ENCODE measurements around the gene MEF2C.
"Not testable (repeated sequence)": the region's sequence is repeated elsewhere in the genome, so short reads cannot be mapped to it uniquely, and the experiment has no call there.

MEF2C gene

DNA sequence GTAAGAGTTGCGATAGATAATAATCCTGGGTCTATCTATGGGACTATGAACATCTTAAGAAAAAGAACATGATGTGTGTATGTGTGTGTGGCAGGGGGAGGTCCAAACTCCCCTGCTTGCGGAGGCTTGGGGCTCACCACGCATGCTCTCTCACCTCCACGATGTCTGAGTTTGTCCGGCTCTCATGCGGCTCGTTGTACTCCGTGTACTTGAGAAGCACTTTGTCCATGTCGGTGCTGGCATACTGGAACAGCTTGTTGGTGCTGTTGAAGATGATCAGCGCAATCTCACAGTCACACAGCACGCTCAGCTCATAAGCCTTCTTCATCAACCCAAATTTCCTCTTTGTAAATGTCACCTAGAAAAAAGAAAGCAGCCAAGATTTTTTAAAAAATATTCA, 78.5 kb downstream of the MEF2C start:
- DNase-seq (ENCODE audit: insufficient read length, low spot score) (no peak), FAIRE-seq (no peak)
- no peak for TF ChIP-seq POLR2A (IDR thresholded peaks at IDR 0.05; ENCODE audit: low read depth, low read length)

DNA sequence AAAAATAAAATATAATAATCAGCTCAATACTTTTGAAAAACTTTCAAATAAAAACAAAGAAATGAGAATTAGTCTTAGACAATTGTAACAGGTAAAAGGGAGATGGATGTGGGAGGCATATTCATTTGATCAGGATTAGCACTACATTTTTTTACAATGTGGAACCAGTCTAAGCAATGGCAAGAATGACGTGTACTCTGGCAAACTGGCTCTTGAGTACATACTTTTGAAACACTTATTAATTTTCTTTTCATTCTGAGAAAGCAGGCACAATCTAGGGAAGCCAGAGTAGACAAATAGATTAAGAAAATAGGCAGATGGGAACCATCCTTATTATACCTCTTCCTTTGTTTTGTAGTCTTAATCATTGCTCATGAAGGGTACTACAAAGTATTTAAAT, 79.7 kb downstream of the MEF2C start:
- no peak for TF ChIP-seq POLR2A (IDR thresholded peaks at IDR 0.05; ENCODE audit: low read depth, low read length)
- FAIRE-seq (no peak), DNase-seq (ENCODE audit: insufficient read length, low spot score) (no peak)

DNA sequence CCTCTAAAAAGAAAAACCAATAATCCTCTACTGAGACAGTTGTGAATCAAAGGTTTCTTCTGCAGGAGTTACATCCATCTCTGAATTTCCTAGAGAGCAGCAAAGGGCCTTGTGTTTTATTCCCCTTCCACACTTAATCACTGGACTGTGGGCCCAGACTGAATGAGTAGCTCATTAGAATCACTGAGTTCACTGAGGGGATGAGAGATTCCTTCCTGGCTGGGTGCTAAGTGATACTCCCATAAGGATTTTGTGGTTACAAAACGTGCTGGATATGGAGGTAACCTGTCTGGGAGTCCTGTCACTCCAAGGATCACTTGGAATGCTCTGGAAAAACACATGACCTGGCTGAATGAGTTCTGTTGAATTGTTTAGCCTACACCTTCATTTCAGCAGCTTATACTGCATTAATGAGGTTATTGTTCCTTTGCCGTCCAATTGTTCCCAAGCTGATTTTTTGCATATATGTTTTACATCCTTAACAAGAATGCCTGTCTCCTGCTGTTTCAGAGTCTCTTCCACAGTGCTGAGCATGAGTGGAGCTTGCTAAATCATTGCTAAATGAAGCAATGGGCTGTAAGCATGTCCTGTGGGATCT, 82.9 kb downstream of the MEF2C start:
- TF ChIP-seq POLR2A (IDR thresholded peaks at IDR 0.05; ENCODE audit: low read depth, low read length) = no peak
- FAIRE-seq (no peak), DNase-seq (ENCODE audit: insufficient read length, low spot score) (no peak)

DNA sequence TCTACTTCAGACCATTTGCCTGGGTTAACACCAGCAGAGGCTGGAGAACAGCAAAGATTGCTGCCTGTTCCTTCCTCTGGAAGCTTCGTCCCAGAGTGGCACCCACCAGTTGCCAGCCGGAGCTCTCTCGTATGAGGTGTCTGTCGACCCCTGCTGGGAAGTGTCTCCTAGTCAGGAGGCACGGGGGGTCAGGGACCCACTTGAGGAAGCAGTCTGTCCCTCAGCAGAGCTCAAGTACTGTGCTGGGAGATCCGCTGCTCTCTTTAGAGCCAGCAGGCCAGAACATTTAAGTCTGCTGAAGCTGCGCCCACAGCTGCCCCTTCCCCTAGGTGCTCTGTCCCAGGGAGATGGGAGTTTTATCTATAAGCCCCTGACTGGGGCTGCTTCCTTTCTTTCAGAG, 84.1 kb downstream of the MEF2C start:
- FAIRE-seq = not testable (repeated sequence)

DNA sequence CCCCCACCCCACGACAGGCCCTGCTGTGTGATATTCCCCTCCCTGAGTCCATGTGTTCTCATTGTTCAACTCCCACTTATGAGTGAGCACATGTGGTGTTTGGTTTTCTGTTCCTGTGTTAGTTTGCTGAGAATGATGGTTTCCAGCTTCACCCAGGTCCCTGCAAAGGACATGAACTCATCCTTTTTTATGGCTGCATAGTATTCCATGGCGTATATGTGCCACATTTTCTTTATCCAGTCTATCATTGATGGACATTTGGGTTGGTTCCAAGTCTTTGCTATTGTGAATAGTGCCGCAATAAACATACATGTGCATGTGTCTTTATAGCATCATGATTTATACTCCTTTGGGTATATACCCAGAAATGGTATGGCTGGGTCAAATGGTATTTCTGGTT, 89.2 kb downstream of the MEF2C start:
- not testable (repeated sequence) for FAIRE-seq; DNase-seq (ENCODE audit: insufficient read length, low spot score)

More for the DNA sequence above, 84.1 kb downstream of the MEF2C start:
- not testable (repeated sequence) for DNase-seq (ENCODE audit: insufficient read length, low spot score)

DNA sequence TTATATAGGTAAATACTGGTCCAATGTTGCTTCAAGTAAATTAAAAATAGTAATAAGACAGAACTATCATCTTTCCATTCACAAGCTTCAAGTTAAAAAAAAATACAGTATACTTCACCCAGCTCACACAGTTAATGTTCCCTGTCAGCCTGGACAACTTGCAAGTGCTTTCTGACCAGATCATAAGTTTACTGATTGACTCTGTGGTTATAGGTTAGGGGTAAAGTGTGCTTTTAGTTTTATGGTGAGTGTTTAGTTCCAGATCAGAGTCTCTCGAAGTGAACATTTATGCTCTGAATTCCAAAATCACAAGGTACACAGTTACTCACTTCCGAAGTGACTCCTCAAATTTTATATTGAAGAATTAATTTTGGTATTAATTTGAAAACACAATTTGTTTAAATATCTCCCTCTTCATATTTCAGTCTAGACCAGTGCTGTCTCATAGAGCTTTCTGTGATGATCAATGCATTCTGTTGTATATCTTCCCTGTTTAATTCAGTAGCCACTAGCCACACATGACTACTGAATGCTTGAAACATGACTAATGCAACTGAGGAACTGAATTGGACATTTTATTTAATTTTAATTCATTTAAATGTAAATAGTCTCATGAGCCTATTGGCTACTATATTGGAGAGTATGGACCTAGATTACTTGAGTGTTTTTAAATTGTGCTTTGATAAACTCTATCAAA, 90.7 kb downstream of the MEF2C start:
- FAIRE-seq (no peak), DNase-seq (ENCODE audit: insufficient read length, low spot score) (no peak)
- no peak for TF ChIP-seq POLR2A (IDR thresholded peaks at IDR 0.05; ENCODE audit: low read depth, low read length)

DNA sequence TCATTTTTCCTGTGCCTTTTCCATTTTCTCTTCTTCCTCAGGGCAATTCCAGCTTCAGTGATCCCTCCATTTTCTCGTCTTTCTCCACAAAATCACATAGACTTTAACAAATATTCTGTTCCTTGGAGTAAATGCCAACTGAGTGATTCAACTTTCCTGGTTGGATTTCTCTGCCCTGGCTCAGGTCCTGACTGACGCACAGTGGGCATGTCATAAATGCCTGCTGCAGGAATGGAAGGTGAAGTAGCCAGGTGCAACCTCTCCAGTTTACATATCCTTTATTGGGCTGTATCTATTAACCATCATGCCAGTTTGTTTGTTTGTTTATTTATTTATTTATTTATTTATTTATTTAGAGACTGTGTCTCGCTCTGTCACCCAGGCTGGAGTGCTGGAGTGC, 95.1 kb downstream of the MEF2C start:
- no peak for TF ChIP-seq POLR2A (IDR thresholded peaks at IDR 0.05; ENCODE audit: low read depth, low read length)
- peak; percentile 89 for FAIRE-seq
- no peak for DNase-seq (ENCODE audit: insufficient read length, low spot score)

DNA sequence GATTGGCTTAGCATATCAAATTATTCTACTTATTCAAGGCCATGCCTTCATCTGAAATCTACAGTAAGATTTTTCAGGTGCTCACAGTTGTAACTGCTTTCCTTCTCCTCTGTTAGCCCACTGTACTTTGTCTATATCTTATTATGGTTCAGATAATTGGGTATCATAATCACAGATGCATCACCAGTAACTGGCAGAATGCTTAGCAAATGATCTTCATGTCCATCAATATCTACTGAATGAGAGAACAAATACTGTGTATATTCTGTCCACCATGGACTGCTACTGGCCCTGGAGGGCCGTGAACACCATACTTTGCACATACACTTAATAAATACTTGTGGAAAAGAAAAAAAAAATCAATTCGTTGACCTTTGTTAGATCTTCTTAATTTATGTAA, 96.2 kb downstream of the MEF2C start:
- FAIRE-seq = peak; percentile 41
- no peak for TF ChIP-seq POLR2A (IDR thresholded peaks at IDR 0.05; ENCODE audit: low read depth, low read length)
- no peak for DNase-seq (ENCODE audit: insufficient read length, low spot score)

DNA sequence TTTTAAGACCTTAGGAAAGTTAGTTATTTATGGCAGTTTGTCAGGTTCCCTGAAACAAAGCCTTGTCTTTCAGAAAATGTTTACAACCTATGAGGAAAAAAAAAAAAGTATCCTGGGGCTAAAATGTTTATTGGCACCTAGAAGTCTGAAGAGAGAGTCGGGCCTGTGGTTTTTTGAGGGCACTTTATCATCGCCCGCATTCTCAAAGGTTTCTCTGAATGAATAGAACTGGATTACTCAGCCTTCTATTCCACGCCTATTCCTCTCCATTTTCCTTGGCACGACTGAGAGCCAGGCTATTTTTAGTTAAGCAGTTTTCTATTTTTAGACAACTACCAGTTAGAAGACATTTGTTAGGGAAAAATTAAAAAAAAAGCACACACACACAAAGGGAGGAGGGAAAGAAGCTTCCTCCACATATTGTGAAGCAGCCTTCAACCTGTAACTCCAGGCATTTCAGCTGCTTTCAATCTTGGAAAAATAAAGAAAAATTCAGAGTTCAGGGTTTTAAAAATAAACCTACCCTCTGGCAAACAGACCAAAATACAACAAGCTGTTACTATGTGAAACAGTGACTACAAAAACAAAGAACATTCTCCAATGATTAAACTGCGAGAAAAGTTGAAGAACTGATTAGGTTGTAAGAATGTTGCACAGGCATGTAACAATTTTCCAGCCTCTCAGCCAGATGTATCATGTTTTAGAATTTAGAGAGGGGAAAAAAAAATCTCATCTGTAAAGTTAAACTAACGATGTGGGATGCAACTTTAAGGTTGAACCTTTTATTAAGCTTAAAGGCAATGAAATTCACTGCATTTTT, 97.0 kb downstream of the MEF2C start:
- FAIRE-seq = peak; percentile 97
- no peak for TF ChIP-seq POLR2A (IDR thresholded peaks at IDR 0.05; ENCODE audit: low read depth, low read length)
- no peak for DNase-seq (ENCODE audit: insufficient read length, low spot score)

DNA sequence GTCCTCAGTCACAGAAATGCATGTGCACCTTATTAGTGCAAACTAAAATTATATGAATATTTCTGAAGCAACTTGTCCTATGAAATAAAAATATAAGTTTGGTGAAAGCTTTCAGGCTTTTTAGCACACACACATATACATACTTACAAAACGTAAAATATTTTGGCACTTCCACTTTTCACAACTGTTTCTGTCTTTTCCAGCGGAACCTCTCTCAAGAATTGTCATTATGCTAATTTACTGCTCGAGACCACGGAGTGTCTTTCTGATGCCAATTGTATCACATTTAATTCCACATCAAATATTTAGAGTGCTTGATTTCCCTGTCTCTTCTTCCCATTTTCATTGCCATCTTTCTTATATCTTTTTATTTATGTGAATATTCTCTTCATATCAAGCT, 100.4 kb downstream of the MEF2C start:
- no peak for FAIRE-seq
- DNase-seq (ENCODE audit: insufficient read length, low spot score) = no peak
- TF ChIP-seq POLR2A (IDR thresholded peaks at IDR 0.05; ENCODE audit: low read depth, low read length) = no peak

DNA sequence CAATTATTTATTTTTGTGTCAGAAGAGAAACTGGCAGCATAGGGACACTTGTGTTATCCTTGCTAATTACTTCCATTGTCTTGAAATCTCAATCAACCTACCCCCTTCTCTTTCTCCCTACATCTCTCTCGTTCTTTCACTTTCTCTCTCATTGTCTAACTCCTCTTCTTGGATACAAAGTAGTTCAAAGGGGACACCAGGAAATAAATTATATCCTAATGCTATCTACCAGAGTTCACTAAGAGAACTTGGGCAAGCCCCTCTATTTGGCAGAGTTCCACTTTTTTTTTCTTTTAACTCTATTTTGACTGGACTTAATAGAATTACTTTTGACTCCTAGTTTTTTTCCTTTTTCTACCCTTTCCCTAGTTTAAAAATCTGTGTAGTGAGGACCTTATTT, 102.2 kb downstream of the MEF2C start:
- no peak for DNase-seq (ENCODE audit: insufficient read length, low spot score)
- FAIRE-seq = no peak
- no peak for TF ChIP-seq POLR2A (IDR thresholded peaks at IDR 0.05; ENCODE audit: low read depth, low read length)

DNA sequence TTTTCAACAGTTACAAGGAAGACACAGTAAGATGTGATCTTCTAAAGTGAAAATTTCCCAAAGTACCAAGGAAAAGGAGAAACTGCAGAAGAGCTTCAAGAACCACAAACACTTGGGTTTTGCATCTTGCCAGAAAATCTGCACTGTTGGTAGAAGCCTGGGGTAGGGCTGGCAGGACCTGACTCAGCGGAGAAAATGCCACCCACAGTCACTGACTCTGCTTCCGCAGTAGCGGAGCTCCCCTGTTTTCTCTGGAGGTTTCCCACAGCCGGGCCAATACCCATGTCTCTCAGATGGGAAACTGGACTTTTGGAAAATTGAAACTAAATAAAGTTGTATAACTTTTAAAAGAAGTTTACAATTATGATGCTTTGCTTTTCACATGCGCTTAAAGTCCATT, 104.2 kb downstream of the MEF2C start:
- FAIRE-seq (no peak), DNase-seq (ENCODE audit: insufficient read length, low spot score) (no peak)
- TF ChIP-seq POLR2A (IDR thresholded peaks at IDR 0.05; ENCODE audit: low read depth, low read length) = no peak

DNA sequence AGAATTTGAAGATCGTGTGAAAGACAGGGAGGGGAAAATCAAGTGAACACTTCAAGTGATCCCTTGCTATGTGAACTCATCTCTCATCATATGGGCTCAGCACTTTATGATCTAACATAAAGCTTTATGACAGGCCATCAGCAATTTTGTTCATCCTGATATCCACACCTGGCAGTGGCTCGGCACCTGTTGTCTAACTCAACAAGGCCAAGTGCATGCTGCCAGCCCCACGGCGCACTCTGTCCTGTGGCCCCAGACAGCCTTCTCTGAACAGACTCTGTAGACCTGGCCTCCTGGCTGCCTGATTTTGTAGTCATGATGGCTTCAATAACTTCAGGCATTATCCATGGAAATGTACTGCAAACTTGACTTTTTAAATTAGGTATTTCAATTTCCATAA, 106.3 kb downstream of the MEF2C start:
- no peak for TF ChIP-seq POLR2A (IDR thresholded peaks at IDR 0.05; ENCODE audit: low read depth, low read length)
- DNase-seq (ENCODE audit: insufficient read length, low spot score) (no peak), FAIRE-seq (no peak)

DNA sequence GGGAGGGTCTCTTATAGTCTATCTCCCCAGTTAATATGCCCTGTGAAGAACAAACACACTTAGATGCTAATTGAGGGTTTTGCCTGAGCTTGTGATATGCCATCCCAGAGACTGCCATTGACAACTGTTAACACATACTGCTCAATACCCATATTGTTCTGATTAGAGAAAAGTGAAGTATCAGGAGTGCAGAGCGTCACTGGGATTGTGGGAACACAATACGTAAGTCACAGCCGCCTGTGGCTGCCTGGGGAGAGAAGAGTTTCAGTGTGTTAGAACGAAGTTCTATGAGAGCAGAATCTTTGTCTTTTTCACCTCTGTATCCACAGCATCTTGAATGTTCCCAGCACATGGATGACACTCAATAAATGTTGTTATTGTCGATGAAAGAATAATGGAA, 110.2 kb downstream of the MEF2C start:
- TF ChIP-seq POLR2A (IDR thresholded peaks at IDR 0.05; ENCODE audit: low read depth, low read length) = no peak
- FAIRE-seq (no peak), DNase-seq (ENCODE audit: insufficient read length, low spot score) (no peak)

DNA sequence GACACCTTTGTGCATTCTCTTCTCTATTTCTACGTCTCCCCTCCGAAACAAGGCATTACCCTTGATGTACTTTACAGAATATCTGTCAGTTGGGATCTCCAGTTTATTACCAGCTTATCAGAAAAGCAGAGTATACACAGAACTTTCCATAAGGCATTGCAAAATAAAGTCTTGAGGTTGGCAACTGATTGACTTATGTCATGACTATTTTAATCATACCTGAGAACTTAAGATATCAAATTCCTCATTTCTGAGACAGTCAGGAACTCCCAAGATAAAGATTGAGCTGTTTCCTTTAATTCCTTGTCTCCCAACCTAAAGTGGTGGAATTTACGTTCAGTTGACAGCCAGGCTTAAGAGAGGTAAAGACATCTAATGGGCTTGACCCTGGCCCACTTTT, 110.9 kb downstream of the MEF2C start:
- no peak for TF ChIP-seq POLR2A (IDR thresholded peaks at IDR 0.05; ENCODE audit: low read depth, low read length)
- DNase-seq (ENCODE audit: insufficient read length, low spot score) (no peak), FAIRE-seq (no peak)

All from H54 (cell line).